Measurements from ENCODE around the gene GTSE1. TPM values are rescaled to one million over a fixed set of nuclear protein-coding genes. Genes with fewer than 3 reads are reported as not detected.

GTSE1 gene
- polyA plus RNA-seq, 2 of the 4 experiments (the other 2 are of a cell fraction), result 11.5 to 25.7 TPM

GRCh38 chr22:46267431-46268279, 29.0 kb upstream of the GTSE1 start, which contains the start of gene TTC38 (continued):
- TF ChIP-seq USF2 (IDR thresholded peaks at IDR 0.05) (no peak), KDM5A (IDR thresholded peaks at IDR 0.05) (peak; percentile 38; the same call in 1 of the 2 replicates)

GRCh38 chr22:46269564-46269963, 27.1 kb upstream of the GTSE1 start:
- peaks cover 6% of the 10 kb centered on the region; the same call in 1 of the 3 replicates for H3K9me3 ChIP-seq
- peak overlapping the region; percentile 95; the same call in 1 of the 3 replicates for H3K4me2 ChIP-seq
- 84% methylated on average over 9 of the region's 11 CpGs for WGBS (ENCODE audit: missing lambda C conversion rate)
- FAIRE-seq (no peak), DNase-seq (ENCODE audit: low read depth in 1 of 2, low spot score in 1 of 2) (no peak), ATAC-seq (no peak)
- H3K27ac ChIP-seq, result no peak overlapping the region
- H3K4me1 ChIP-seq, result peaks cover 18% of the 10 kb centered on the region; the same call in 1 of the 3 replicates
- ChIA-PET POLR2A (no interaction called here), CTCF (interaction anchor here (0.6 to 1.6 kb wide), 2 partner anchors 75 to 263 kb away, joined by 5 to 6 read pairs; no protein-coding TSS in a partner anchor)
- no peak overlapping the region for H3K4me3 ChIP-seq
- TF ChIP-seq HEYL (CRISPR knock-in tag; IDR thresholded peaks at IDR 0.05), result no peak
- no peak for TF ChIP-seq JUN (IDR thresholded peaks at IDR 0.05)
- no peak for TF ChIP-seq HOXB5 (CRISPR knock-in tag; IDR thresholded peaks at IDR 0.05)

- H3K27ac ChIP-seq, result no peak overlapping the region
- 92% methylated on average over 8 of the region's 8 CpGs for WGBS (ENCODE audit: missing lambda C conversion rate)
- no peaks in the 10 kb centered on the region for H3K9me3 ChIP-seq
- H3K4me3 ChIP-seq, result no peak overlapping the region
- ATAC-seq, result no peak
- H3K4me2 ChIP-seq, result no peak overlapping the region
- FAIRE-seq, result no peak
- TF ChIP-seq BCL3 (IDR thresholded peaks at IDR 0.05) (no peak), FOSL2 (IDR thresholded peaks at IDR 0.05) (no peak), FOSL2 (CRISPR knock-in tag; IDR thresholded peaks at IDR 0.05) (no peak), CTCF (IDR thresholded peaks at IDR 0.05) (no peak), RFX5 (IDR thresholded peaks at IDR 0.05) (no peak), ELK1 (IDR thresholded peaks at IDR 0.05; ENCODE audit: low read depth, low read length) (no peak), RARB (CRISPR knock-in tag; IDR thresholded peaks at IDR 0.05) (no peak), RAD21 (conservative IDR thresholded peaks at IDR 0.05 in 1 of 2, IDR thresholded peaks at IDR 0.05 in 1 of 2) (no peak), POLR2AphosphoS2 (conservative IDR thresholded peaks at IDR 0.05; ENCODE audit: low read length) (no peak), CHD4 (IDR thresholded peaks at IDR 0.05; ENCODE audit: borderline replicate concordance) (no peak), GATA3 (IDR thresholded peaks at IDR 0.05; ENCODE audit: borderline replicate concordance) (no peak), BHLHE40 (IDR thresholded peaks at IDR 0.05; ENCODE audit: low read depth, low read length) (no peak), JUN (IDR thresholded peaks at IDR 0.05) (no peak), ESRRA (IDR thresholded peaks at IDR 0.05; ENCODE audit: borderline replicate concordance, low read length) (no peak), HES2 (IDR thresholded peaks at IDR 0.05) (no peak), PHF8 (IDR thresholded peaks at IDR 0.05; ENCODE audit: borderline replicate concordance, low read depth) (no peak), RCOR1 (IDR thresholded peaks at IDR 0.05; ENCODE audit: low read depth, low read length) (no peak), HMGXB4 (CRISPR knock-in tag; IDR thresholded peaks at IDR 0.05; ENCODE audit: borderline replicate concordance) (no peak), RNF2 (IDR thresholded peaks at IDR 0.05; ENCODE audit: borderline replicate concordance, low read depth) (no peak), MYC (IDR thresholded peaks at IDR 0.05; ENCODE audit: borderline replicate concordance, low read length) (no peak), MAFK (IDR thresholded peaks at IDR 0.05; ENCODE audit: partially characterized antibody) (no peak)
- POLR2A ChIA-PET, result no interaction called here
- no peak for DNase-seq (ENCODE audit: low read depth in 1 of 2, low spot score in 1 of 2)
- peaks cover 13% of the 10 kb centered on the region; the same call in 1 of the 3 replicates for H3K4me1 ChIP-seq
- CTCF ChIA-PET, result no interaction called here
Observed at GRCh38 chr22:46272196-46272595, 24.5 kb upstream of the GTSE1 start.
